Endothelial cell of umbilical vein (primary cell): Measurements from ENCODE around the gene KLHL13.

ENCODE experiments used
- CTCF ChIP-seq, 2 donors: IDR thresholded peaks; 1 replicate in 1 of 2; 2 replicates in 1 of 2; pipeline ENCODE4 v1.5.1; 2011; ENCODE audit warnings: low read length in 2 of 2, mild to moderate bottlenecking in 2 of 2, moderate library complexity in 2 of 2, control low read depth in 1 of 2, inconsistent platforms in 1 of 2, low read depth in 1 of 2; ENCODE audit not compliant: insufficient read depth in 1 of 2; ENCODE audit errors: extremely low read depth in 1 of 2
- EZH2 ChIP-seq: IDR thresholded peaks from 2 replicates; pipeline ENCODE4 v1.6.1; 2012; ENCODE audit warnings: borderline replicate concordance, low read depth, mild to moderate bottlenecking, moderate library complexity, low read length, inconsistent platforms; ENCODE audit not compliant: severe bottlenecking
- JUN ChIP-seq: IDR thresholded peaks from 2 replicates; pipeline ENCODE4 v1.6.1; 2011; ENCODE audit warnings: borderline replicate concordance, low read depth; ENCODE audit not compliant: insufficient read length, insufficient read depth
- MAX ChIP-seq: IDR thresholded peaks from 2 replicates; pipeline ENCODE4 v1.6.1; 2011; ENCODE audit not compliant: insufficient read depth, insufficient read length
- POLR2A ChIP-seq: IDR thresholded peaks from 2 replicates; pipeline ENCODE4 v1.6.1; 2012; ENCODE audit warnings: low read depth, mild to moderate bottlenecking, control low read depth, low read length
- POLR2AphosphoS5 ChIP-seq: IDR thresholded peaks from 2 replicates; pipeline ENCODE4 v1.6.1; 2012; ENCODE audit warnings: low read depth, mild to moderate bottlenecking, control low read depth, low read length, moderate library complexity; ENCODE audit not compliant: insufficient read depth

GRCh38 chrX:118047446-118048186 is 69.0 kb downstream of the KLHL13 start:
- TF ChIP-seq EZH2 (no peak), CTCF (IDR thresholded peaks at IDR 0.05; ENCODE audit: extremely low read depth in 1 of 2, insufficient read depth in 1 of 2, low read depth in 1 of 2, low read length in 2 of 2) (no peak), MAX (no peak), JUN (no peak), POLR2A (no peak), POLR2AphosphoS5 (no peak)
